HG03460 (cell line): ENCODE data around the gene KDR.

ENCODE experiments used
- ATAC-seq: cut with Tn5 transposase; IDR thresholded peaks from one replicate; pipeline ENCODE4 v1.9.1; 2021; ENCODE audit not compliant: unreplicated experiment

The KDR gene

GRCh38 chr4:55124322-55125076, 896 bp downstream of the KDR start:
- ATAC-seq: no peak

- no peak for ATAC-seq
Observed at GRCh38 chr4:55123791-55124190, 1.6 kb downstream of the KDR start.

- no peak for ATAC-seq
Observed at GRCh38 chr4:55122235-55122634, 3.2 kb downstream of the KDR start.

DNA sequence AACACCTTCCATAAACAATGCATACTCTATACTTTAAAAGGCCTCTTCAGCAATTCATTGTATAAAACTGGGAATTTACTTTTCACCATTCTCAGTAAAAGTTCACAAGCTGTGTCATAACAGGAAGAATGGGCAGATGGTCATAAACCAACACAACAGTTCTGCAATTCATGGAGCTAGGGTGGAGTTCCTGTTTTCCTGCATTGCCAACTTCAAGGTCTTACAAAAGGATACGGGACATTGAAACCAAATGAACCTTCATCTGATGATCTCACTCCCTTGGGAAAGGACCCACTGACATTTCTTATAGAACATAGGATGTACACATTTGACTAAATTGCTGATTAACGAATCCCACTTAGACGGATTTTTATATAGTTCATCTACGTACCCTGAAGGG, 4.1 kb downstream of the KDR start:
- ATAC-seq: no peak

GRCh38 chr4:55118397-55118796, 7.0 kb downstream of the KDR start:
- no peak for ATAC-seq

- no peak for ATAC-seq
Observed at GRCh38 chr4:55117511-55117910, 7.9 kb downstream of the KDR start.

DNA sequence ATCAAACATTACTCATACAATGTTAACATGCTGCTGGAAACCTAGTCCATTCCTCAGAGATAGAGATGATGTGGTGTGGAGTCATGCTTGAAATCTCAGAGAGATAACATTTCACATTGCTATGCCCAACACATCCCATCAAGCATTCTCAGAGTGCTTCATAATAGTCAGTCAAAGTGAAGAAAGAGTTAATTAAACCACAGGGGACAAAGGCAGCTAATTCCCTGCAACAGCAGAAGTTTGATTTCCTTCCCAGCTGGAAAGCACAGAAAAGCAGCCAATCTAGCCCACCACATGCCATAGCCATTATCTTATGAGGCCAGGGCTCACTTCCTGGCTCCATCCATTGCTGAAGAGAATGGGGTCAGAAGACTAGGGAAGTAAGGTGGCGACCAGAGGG, 8.9 kb downstream of the KDR start:
- ATAC-seq: no peak

DNA sequence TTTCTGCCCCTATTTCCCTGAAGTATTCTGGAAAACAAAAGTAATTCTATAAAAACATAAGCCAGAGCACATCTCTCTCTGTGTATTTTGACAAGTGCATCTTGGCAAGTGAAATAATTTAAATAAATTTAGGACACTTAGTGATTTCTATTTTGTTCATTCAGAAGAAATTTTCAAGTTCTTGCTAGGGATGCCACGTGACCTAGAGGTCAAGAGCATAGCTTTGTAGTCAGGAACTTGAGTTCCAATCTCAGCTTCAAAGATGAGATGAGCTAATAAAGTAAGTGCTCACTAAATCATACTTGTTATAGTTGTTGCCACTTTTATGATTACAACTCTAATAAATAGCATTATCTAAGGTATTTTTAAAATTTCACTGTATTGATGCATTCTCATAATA, 13.8 kb downstream of the KDR start:
- no peak for ATAC-seq

DNA sequence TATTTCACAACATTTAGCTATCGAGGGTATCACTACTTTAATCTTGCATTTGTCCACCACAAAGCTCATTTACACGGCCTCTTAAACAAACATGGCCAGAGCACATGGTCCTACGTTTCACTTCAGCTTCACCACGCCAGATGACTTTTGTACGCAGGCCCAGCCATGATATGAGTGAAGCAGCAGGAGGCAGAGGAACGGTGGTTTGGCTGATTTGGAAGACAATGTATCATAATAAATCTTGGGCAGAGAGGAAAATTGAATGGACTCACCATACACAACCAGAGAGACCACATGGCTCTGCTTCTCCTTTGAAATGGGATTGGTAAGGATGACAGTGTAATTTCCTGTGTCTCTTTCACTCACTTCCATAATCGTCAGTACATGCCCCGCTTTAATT, 15.3 kb downstream of the KDR start:
- ATAC-seq: no peak

GRCh38 chr4:55107054-55107453, 18.3 kb downstream of the KDR start:
- no peak for ATAC-seq

- no peak for ATAC-seq
Observed at GRCh38 chr4:55103224-55103623, 22.2 kb downstream of the KDR start.

DNA sequence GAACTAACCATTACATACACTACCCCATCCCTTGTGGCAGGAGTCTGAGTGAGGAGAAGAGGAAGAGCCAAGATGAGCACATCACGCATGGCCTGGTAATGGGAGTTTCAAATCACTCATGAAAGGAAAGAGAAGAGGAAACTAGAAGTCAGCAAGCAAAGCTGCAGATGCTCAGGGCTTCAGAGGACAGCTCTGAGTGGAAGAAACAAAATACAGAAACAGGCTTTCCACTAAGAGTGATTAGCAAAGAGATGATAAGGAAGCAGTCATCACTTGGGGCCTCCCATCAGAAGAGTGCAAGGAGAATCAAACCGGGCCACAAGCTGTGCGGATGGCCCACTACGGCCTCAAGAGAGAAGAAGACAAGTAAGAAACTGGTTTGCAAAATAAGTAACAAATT, 25.6 kb downstream of the KDR start:
- no peak for ATAC-seq

- no peak for ATAC-seq
Observed at GRCh38 chr4:55098456-55099204, 26.8 kb downstream of the KDR start.

DNA sequence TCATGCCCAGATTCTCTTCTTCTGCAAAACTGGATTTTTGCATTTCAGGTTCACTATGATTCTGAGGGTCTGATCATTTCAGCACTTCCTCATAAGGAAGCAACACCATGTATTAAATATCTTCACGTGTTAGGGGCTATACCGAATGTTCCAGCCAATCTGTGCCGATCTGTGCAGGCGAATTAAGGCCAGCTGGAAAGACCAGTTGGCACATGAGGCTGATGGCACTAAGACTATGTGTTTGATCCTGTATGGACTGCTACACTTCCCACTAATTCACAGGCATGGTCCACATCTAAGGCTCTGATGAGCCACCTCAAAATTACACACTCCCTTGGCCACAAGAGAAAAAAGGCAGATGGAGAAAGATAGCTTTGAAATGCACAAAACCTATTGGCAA, 28.8 kb downstream of the KDR start:
- no peak for ATAC-seq

DNA sequence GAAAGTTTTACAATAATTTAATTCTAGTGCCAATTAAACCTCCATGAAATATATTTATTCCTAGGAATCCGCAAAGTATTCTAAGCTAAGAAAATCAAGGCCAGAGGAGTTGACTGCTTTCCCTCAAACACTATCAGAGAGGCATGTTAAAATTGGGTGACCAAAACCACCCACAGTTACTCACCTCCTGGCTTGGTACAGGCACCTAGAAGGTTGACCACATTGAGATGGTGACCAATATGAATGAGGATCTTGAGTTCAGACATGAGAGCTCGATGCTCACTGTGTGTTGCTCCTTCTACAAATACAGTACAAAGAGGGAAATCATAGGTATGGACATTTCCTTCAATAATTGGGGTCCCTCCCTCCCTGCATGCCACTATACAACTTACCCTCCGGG, 29.4 kb downstream of the KDR start:
- no peak for ATAC-seq

GRCh38 chr4:55092504-55092903, 32.9 kb downstream of the KDR start:
- ATAC-seq: no peak

DNA sequence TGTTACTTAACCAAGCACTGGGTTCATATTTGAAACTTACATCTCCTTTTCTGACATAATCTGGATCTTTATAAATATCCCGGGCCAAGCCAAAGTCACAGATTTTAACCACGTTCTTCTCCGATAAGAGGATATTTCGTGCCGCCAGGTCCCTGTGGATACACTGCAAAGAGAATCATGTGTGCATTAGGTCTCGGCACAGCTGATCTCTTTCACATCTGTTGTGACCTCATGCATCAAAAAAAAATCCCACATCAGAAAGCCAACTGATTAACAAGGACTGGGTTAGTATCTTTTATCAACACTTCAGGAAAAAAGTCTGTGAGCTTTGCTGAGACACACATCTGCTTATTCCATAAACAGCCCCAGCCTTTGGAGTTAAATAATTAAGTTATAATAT, 35.5 kb downstream of the KDR start:
- no peak for ATAC-seq

DNA sequence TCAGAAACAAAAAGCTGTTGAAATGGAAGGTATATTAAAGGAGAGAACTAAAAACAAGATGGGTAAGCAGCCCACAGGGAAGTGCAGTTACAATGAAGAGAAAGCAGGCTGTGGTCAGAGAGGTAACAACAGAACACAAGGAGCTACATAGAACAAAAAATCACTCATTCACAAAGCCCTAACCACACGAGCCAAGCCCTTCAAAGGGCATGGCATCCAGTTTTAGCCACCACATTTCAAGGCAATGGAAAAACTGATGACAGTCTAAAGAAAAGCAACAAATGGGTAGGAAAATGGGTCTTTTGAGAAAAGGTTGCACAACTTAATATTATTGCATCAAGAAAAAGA, 37.5 kb downstream of the KDR start:
- ATAC-seq: no peak

DNA sequence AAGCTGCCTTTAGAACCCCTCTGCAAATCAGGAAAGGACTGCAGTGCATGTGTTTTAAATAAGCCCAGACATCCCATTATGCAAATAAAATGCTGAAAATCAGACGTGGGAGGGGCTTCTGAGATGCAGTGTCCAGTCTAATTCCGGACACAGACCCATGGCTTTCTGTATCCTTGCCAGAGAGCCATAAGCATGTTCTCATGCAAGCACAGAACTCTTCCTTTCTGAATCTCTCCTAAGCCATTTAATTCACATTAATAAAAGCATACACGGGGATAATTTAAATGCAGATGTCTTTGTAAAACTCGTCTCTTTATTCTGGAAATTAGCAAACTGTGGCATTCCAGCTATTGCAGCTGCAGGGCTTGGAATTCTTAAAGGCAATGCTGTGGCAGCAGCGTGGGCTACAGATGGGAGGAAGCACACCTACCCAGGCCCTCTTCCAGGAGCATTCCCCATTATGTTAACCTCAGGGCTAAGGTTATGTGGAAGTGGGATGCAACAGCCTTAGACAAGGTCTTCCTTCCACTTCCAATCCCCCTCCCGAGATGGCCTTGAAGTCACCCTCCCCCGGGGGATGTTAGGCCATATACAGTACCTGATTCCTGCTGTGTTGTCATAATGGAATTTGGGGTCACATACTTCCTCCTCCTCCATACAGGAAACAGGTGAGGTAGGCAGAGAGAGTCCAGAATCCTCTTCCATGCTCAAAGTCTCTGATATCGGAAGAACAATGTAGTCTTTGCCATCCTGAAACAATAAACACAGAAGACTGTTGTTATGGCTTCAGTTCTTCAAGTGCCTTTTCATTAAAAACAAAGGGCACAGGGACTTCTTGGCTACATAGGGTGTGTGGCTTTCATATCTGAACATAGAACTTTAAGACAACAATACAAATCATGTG, 38.1 kb downstream of the KDR start:
- no peak for ATAC-seq

- ATAC-seq: no peak
Observed at GRCh38 chr4:55086578-55086977, 38.8 kb downstream of the KDR start.

DNA sequence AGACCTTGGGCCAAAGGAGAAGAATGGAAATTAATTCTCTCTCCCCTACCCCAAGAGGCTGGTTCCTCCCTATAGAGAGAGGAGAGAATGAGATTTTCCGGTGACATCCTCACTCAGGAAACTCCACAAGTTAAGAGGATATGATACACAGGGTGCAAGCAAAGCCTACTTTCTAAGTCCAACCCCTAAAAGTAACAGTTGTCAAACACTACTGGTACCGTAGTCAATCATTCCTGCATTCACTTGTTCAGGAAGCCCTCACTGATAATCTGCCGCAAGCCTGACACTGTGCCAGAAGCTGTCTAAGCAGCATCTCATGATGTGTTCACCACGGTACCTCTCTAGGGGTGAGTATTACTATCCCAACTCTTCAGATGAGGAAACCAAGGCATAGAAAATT, 41.7 kb downstream of the KDR start:
- no peak for ATAC-seq

GRCh38 chr4:55082756-55083155, 42.6 kb downstream of the KDR start:
- no peak for ATAC-seq
